ENCODE results near the gene MGA.

MGA gene

DNA sequence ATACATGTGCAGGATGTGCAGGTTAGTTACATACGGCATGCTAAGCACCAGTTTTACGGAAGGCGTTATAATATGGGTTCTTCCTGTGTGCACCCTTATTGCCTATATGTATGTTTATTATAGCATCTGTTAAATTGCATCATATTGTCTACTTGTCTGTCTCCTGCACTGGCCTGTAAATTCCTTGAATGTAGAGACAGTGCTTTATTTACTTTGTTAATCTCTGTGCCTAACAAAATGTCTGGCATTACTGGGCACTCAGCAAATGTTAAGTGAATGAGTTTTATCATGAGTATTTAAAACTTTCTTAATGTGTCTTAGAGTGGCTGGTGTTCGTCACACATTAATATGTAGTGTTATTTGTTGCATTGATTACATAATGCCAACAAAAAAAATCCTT is 23.8 kb downstream of the MGA start:
- Histone ChIP-seq H3K27me3 (ENCODE audit: control insufficient read depth, low read length) (no peaks in the 10 kb centered on the region), H4K20me1 (ENCODE audit: control insufficient read depth, insufficient read depth, low read depth, low read length) (peaks cover 14% of the 10 kb centered on the region), H3F3A (ENCODE audit: control insufficient read depth, insufficient read depth) (0 out of 2 replicates have a peak, but pooled peaks cover 2% of the 10 kb centered on the region), H3K4me1 (ENCODE audit: control insufficient read depth, low read length) (peaks cover 14% of the 10 kb centered on the region), H3K27ac (ENCODE audit: low read depth, low read length) (no peak overlapping the region), H3K9me3 (ENCODE audit: control insufficient read depth, insufficient read depth, low read length) (no peaks in the 10 kb centered on the region), H3K79me2 (ENCODE audit: control insufficient read depth, low read length) (peaks cover 98% of the 10 kb centered on the region), H3K4me2 (ENCODE audit: low read length) (no peak overlapping the region), H3K36me3 (ENCODE audit: control insufficient read depth, low read length) (no peaks in the 10 kb centered on the region; the same call in 1 of the 2 replicates), H3K9me2 (replicated peaks; ENCODE audit: control insufficient read depth, low read length) (no peaks in the 10 kb centered on the region), H3K4me3 (ENCODE audit: low read length) (no peak overlapping the region)
- no peak for TF ChIP-seq EZH2phosphoT487 (IDR thresholded peaks at IDR 0.05; ENCODE audit: borderline replicate concordance, low read length)
- TF ChIP-seq CTCF (IDR thresholded peaks at IDR 0.05; ENCODE audit: low read depth, low read length, poor library complexity, severe bottlenecking) = no peak

DNA sequence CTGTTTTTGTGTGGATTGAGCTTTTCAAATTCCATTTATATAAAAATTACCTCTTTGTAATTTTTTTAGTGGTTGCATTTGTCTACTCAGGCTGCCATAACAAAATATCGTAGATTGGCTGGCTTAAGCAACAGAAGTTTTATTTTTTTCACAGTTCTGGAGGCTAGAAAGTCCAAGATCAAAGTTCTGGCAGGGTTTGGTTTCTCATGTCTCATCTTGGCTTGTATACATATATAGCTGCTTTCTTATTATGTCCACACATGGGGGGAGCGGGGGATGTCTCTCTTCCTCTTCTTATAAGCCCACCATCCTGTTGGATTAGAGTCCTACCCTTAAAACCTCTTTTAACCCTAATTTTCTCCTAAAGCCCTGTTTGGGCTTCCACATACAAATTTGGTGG is 28.5 kb downstream of the MGA start:
- H4K20me1 ChIP-seq (ENCODE audit: control insufficient read depth, insufficient read depth, low read depth, low read length) = peaks cover 19% of the 10 kb centered on the region; the same call in 1 of the 2 replicates
- peaks cover 41% of the 10 kb centered on the region for H3K4me1 ChIP-seq (ENCODE audit: control insufficient read depth, low read length)
- H3K4me3 ChIP-seq (ENCODE audit: low read length) = no peak overlapping the region
- no peaks in the 10 kb centered on the region for H3K36me3 ChIP-seq (ENCODE audit: control insufficient read depth, low read length)
- peaks cover 7% of the 10 kb centered on the region; the same call in 1 of the 2 replicates for H3F3A ChIP-seq (ENCODE audit: control insufficient read depth, insufficient read depth)
- H3K27ac ChIP-seq (ENCODE audit: low read depth, low read length) = no peak overlapping the region
- no peaks in the 10 kb centered on the region for H3K9me2 ChIP-seq (replicated peaks; ENCODE audit: control insufficient read depth, low read length)
- H3K4me2 ChIP-seq (ENCODE audit: low read length) = no peak overlapping the region
- H3K27me3 ChIP-seq (ENCODE audit: control insufficient read depth, low read length) = no peaks in the 10 kb centered on the region
- peaks cover 97% of the 10 kb centered on the region for H3K79me2 ChIP-seq (ENCODE audit: control insufficient read depth, low read length)
- no peak for TF ChIP-seq EZH2phosphoT487 (IDR thresholded peaks at IDR 0.05; ENCODE audit: borderline replicate concordance, low read length)
- TF ChIP-seq CTCF (IDR thresholded peaks at IDR 0.05; ENCODE audit: low read depth, low read length, poor library complexity, severe bottlenecking) = no peak
- H3K9me3 ChIP-seq (ENCODE audit: control insufficient read depth, insufficient read depth, low read length) = no peaks in the 10 kb centered on the region

GRCh38 chr15:41689083-41689482 is 28.9 kb downstream of the MGA start:
- H3F3A ChIP-seq (ENCODE audit: control insufficient read depth, insufficient read depth) = peaks cover 6% of the 10 kb centered on the region; the same call in 1 of the 2 replicates
- no peaks in the 10 kb centered on the region for H3K36me3 ChIP-seq (ENCODE audit: control insufficient read depth, low read length)
- H3K4me1 ChIP-seq (ENCODE audit: control insufficient read depth, low read length) = peaks cover 41% of the 10 kb centered on the region
- H3K4me3 ChIP-seq (ENCODE audit: low read length) = no peak overlapping the region
- H3K27me3 ChIP-seq (ENCODE audit: control insufficient read depth, low read length) = no peaks in the 10 kb centered on the region
- H4K20me1 ChIP-seq (ENCODE audit: control insufficient read depth, insufficient read depth, low read depth, low read length) = peaks cover 17% of the 10 kb centered on the region; the same call in 1 of the 2 replicates
- peaks cover 97% of the 10 kb centered on the region for H3K79me2 ChIP-seq (ENCODE audit: control insufficient read depth, low read length)
- no peak overlapping the region for H3K4me2 ChIP-seq (ENCODE audit: low read length)
- no peaks in the 10 kb centered on the region for H3K9me2 ChIP-seq (replicated peaks; ENCODE audit: control insufficient read depth, low read length)
- no peaks in the 10 kb centered on the region for H3K9me3 ChIP-seq (ENCODE audit: control insufficient read depth, insufficient read depth, low read length)
- no peak overlapping the region for H3K27ac ChIP-seq (ENCODE audit: low read depth, low read length)
- no peak for TF ChIP-seq EZH2phosphoT487 (IDR thresholded peaks at IDR 0.05; ENCODE audit: borderline replicate concordance, low read length)
- TF ChIP-seq CTCF (IDR thresholded peaks at IDR 0.05; ENCODE audit: low read depth, low read length, poor library complexity, severe bottlenecking) = no peak

All from DOHH2 (cell line).